ENCODE measurements around the gene CSF1.
A peak's percentile ranks its signal among the peaks of the same experiment; 100 is the strongest.

GRCh38 chr1:109923131-109923945, 12.7 kb downstream of the CSF1 start:
- TF ChIP-seq RAD21 (IDR thresholded peaks at IDR 0.05; ENCODE audit: low read depth), result peak; percentile 24; the same call in 1 of the 2 replicates
- TF ChIP-seq CTCF (IDR thresholded peaks at IDR 0.05 in 2 of 3, conservative IDR thresholded peaks at IDR 0.05 in 1 of 3; ENCODE audit: borderline replicate concordance in 1 of 3, insufficient read depth in 1 of 3, low read depth in 2 of 3, low read length in 2 of 3), result peak; percentile 24 to 69 (median 64); a peak in 5 of 6 replicates
- no peak for TF ChIP-seq CEBPB (IDR thresholded peaks at IDR 0.05; ENCODE audit: low read depth)
- TF ChIP-seq REST (IDR thresholded peaks at IDR 0.05; ENCODE audit: low read depth), result no peak
- no peak for TF ChIP-seq EGR1 (IDR thresholded peaks at IDR 0.05; ENCODE audit: low read depth)
- no peak for TF ChIP-seq POLR2AphosphoS5 (IDR thresholded peaks at IDR 0.05; ENCODE audit: low read depth, low read length)
- no peak for TF ChIP-seq POLR2A (IDR thresholded peaks at IDR 0.05; ENCODE audit: borderline replicate concordance, extremely low read depth, insufficient read depth, insufficient read length)
- no peak for TF ChIP-seq EZH2 (IDR thresholded peaks at IDR 0.05)
- TF ChIP-seq ZBTB33 (IDR thresholded peaks at IDR 0.05; ENCODE audit: extremely low read depth, insufficient replicate concordance, low read length), result no peak
